ENCODE results near the gene CPNE4. TPM values are rescaled to one million over a fixed set of nuclear protein-coding genes. Genes with fewer than 3 reads are reported as not detected.

Gene CPNE4
- total RNA-seq, 2 donors from 2014 or later: 0.16 TPM; not detected in 1

DNA sequence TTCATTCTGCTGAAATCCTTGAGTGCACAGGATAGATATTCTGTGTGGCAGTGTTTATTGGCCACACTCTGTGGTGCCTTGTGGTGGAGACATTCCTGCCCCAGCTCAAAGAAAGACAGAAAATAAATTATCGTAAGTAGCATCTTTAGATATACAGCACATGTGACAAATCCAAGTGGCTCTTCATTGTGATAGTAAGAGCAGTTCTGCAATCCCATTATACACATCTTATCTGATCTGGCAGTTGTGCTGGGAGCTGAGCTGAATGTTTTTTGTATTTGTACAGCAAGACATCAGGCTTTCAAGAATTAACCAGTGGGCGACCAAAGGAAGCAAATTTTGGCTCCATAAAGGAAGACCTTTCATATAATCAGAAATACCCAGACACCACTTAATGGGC is 296.7 kb downstream of the CPNE4 start:
- Histone ChIP-seq H3K36me3 (no peaks in the 10 kb centered on the region), H3K9ac (ENCODE audit: low read depth in 2 of 2, low read length in 2 of 2) (no peak overlapping the region), H3K27ac (no peak overlapping the region), H3K9me3 (no peaks in the 10 kb centered on the region), H3K4me1 (no peaks in the 10 kb centered on the region), H3K4me3 (no peak overlapping the region), H3K27me3 (no peaks in the 10 kb centered on the region)
- TF ChIP-seq, protein P1, sequence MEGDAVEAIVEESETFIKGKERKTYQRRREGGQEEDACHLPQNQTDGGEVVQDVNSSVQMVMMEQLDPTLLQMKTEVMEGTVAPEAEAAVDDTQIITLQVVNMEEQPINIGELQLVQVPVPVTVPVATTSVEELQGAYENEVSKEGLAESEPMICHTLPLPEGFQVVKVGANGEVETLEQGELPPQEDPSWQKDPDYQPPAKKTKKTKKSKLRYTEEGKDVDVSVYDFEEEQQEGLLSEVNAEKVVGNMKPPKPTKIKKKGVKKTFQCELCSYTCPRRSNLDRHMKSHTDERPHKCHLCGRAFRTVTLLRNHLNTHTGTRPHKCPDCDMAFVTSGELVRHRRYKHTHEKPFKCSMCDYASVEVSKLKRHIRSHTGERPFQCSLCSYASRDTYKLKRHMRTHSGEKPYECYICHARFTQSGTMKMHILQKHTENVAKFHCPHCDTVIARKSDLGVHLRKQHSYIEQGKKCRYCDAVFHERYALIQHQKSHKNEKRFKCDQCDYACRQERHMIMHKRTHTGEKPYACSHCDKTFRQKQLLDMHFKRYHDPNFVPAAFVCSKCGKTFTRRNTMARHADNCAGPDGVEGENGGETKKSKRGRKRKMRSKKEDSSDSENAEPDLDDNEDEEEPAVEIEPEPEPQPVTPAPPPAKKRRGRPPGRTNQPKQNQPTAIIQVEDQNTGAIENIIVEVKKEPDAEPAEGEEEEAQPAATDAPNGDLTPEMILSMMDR (IDR thresholded peaks at IDR 0.05): no peak
- intact Hi-C loops (cut with DNase I): no loop called here
- no peak for DNase-seq

DNA sequence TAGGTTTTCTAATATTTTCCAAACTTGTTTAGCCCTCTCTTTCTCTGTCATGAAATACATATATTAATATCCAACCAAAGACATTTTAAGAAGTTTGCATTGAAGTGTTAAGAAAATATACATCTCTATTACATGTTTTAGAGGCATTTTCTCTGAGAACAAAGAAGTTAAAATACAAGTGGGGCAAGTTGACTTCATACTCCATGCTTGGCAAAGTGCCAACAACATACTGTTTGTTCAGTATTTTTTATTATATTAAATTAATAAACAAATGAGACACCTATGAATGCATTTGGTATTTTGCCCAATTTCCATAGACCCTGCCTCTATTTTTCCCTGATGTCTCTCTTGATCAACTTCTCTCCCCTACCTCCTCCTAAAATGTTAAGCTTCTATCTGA is 299.3 kb downstream of the CPNE4 start:
- Histone ChIP-seq H3K4me3 (no peak overlapping the region), H3K4me1 (no peaks in the 10 kb centered on the region), H3K36me3 (no peaks in the 10 kb centered on the region), H3K9ac (ENCODE audit: low read depth in 2 of 2, low read length in 2 of 2) (no peak overlapping the region), H3K27me3 (no peaks in the 10 kb centered on the region), H3K27ac (no peak overlapping the region), H3K9me3 (no peaks in the 10 kb centered on the region)
- intact Hi-C loops (cut with DNase I): no loop called here
- TF ChIP-seq, protein P1 (IDR thresholded peaks at IDR 0.05): no peak
- DNase-seq: no peak

DNA sequence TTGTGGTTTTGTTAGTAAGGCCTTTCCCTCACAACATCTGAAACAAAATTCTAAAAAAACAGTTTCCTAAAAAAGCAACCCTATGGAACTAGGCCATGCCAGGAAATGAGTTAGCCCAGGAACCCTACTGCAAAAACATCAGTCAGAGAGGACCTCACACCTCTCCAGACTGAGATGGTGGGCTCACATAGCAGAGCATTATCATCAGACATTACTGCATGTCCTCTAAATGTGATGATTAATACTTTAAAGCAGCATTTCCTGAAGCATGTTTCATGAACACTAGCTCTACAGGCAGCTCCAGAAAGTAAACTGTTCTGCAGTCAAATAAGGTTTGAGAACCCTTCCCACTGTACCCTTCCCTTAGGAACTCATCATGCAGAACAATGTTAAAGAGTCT is 299.7 kb downstream of the CPNE4 start:
- intact Hi-C loops (cut with DNase I): no loop called here
- DNase-seq: no peak
- Histone ChIP-seq H3K27ac (no peak overlapping the region), H3K4me1 (no peaks in the 10 kb centered on the region), H3K4me3 (no peak overlapping the region), H3K36me3 (no peaks in the 10 kb centered on the region), H3K9me3 (no peaks in the 10 kb centered on the region), H3K9ac (ENCODE audit: low read depth in 2 of 2, low read length in 2 of 2) (no peak overlapping the region), H3K27me3 (no peaks in the 10 kb centered on the region)
- TF ChIP-seq, protein P1 (IDR thresholded peaks at IDR 0.05): no peak

DNA sequence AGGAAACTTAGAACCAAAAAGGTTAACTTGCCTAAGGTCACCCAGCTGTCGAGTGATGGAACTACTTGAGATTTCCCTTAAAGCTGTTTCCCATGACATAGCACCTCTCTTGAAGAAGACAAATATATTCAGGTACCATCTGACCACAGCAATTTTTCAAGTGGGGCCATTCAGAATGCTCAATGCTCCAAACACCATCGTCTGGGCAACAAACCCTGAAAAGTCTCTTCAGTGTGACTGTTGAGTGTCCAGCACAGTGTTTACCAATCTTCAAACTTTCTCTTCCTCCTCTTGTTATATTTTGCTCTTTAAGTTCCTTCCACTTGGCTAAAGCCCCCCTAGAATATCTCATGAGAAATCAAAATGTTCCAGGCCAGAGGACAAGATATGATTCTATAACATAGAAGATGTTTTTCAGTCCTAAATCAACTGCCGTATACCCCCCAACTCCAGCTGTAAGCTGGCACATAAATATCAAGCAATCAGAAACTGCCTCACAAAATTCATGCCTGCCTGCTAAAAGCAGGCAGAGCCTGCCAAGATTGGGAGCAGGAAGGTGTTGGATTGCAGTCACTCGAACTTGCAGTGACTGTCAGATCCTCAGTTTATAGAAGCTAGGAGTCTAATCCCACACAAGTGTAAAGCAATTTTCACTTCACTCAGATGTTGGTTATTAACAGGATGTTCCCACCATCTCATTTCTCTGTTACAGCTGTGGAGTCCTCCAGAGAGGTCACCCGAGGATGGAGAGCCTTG is 301.6 kb downstream of the CPNE4 start:
- no peaks in the 10 kb centered on the region for H3K27me3 ChIP-seq
- intact Hi-C loops (cut with DNase I): no loop called here
- H3K36me3 ChIP-seq: no peaks in the 10 kb centered on the region
- H3K4me3 ChIP-seq: no peak overlapping the region
- H3K4me1 ChIP-seq: no peaks in the 10 kb centered on the region
- no peaks in the 10 kb centered on the region for H3K9me3 ChIP-seq
- no peak overlapping the region for H3K27ac ChIP-seq
- TF ChIP-seq, protein P1 (IDR thresholded peaks at IDR 0.05): no peak
- no peak for DNase-seq
- no peak overlapping the region for H3K9ac ChIP-seq (ENCODE audit: low read depth in 2 of 2, low read length in 2 of 2)

DNA sequence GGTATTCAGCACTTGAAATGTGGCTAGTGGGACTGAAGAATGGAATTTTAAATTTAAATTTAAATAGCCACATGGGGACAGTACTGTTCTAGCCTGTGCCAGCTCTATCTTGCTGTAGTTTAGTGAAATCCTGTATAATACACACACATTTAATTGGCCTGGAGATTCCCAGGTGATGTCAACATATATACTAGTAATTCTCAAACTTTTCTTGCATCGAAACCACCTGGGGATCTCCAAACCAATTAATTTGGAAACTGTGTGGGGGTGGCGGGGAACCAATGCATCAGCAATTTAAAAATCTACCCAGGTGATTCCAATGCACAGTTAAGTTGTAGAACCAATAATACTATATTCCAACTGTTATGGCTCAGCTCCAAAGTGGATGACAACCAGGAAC is 303.1 kb downstream of the CPNE4 start:
- Histone ChIP-seq H3K9ac (ENCODE audit: low read depth in 2 of 2, low read length in 2 of 2) (no peak overlapping the region), H3K9me3 (no peaks in the 10 kb centered on the region), H3K4me3 (no peak overlapping the region), H3K27me3 (no peaks in the 10 kb centered on the region), H3K4me1 (no peaks in the 10 kb centered on the region), H3K27ac (no peak overlapping the region), H3K36me3 (no peaks in the 10 kb centered on the region)
- intact Hi-C loops (cut with DNase I): no loop called here
- TF ChIP-seq, protein P1 (IDR thresholded peaks at IDR 0.05): no peak
- DNase-seq: no peak
